ENCODE results near the gene GHR.

- TF ChIP-seq CTCF (IDR thresholded peaks at IDR 0.05) (no peak), POLR2A (IDR thresholded peaks at IDR 0.05) (no peak)
Measured at GRCh38 chr5:42581845-42582244, 158.6 kb downstream of the GHR start.
